C4-2B (cell line): Measurements from ENCODE around the gene FAM53B.

Source experiments
- ZFX ChIP-seq: fragments of 450-650 bp; IDR thresholded peaks from 2 replicates; pipeline ENCODE4 v1.6.1; 2017
- TF ChIP-seq, protein P1 (sequence below): fragments of 450-650 bp; conservative IDR thresholded peaks from 2 replicates; pipeline ENCODE4 v1.5.1; 2017; ENCODE audit warnings: mild to moderate bottlenecking

DNA sequence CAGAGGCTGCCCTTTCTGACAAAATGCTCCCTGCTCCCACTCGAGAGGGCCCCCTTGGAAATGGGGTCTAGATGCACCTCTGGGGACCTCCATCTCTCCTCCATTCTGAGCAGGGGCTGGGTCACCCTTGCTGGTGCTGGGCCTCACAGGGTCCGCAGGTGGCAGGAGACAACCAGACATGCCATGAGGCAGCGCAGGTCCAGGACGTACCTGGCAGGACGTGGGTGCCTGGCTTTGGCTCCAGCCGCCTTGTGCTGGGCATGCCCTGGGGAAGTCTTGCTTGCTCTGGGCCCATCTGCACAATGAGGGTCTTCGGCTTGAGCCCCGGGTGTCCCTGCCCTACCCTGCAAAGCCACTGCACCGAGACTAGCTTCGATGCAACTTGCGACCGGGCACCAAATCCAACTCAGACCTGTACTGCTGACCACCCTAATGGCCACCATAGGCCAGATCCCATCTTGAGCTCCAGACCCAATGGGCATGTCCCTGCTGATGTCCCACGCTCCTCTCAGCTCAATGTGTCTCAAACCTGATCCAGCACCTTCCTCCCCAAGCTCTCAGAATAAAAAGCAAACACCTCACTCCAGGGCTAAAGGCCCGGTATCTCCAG is 107.0 kb downstream of the FAM53B start:
- no peak for TF ChIP-seq ZFX
- TF ChIP-seq, protein P1, sequence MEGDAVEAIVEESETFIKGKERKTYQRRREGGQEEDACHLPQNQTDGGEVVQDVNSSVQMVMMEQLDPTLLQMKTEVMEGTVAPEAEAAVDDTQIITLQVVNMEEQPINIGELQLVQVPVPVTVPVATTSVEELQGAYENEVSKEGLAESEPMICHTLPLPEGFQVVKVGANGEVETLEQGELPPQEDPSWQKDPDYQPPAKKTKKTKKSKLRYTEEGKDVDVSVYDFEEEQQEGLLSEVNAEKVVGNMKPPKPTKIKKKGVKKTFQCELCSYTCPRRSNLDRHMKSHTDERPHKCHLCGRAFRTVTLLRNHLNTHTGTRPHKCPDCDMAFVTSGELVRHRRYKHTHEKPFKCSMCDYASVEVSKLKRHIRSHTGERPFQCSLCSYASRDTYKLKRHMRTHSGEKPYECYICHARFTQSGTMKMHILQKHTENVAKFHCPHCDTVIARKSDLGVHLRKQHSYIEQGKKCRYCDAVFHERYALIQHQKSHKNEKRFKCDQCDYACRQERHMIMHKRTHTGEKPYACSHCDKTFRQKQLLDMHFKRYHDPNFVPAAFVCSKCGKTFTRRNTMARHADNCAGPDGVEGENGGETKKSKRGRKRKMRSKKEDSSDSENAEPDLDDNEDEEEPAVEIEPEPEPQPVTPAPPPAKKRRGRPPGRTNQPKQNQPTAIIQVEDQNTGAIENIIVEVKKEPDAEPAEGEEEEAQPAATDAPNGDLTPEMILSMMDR = no peak
